Body of pancreas (tissue), 4 donors: Measurements from ENCODE around the gene UNC119B.

Source experiments
- CTCF ChIP-seq, 7 experiments: fragments of 450-650 bp in 4 of 7; fragments of 200-600 bp in 3 of 7; sonication (generic) in 3 of 7; IDR thresholded peaks; one replicate each; pipeline ENCODE4 v1.5.1; 2016 to 2019; ENCODE audit warnings: antibody characterized with exemption in 7 of 7
- POLR2A ChIP-seq, 3 donors: fragments of 450-650 bp; IDR thresholded peaks; one replicate each; pipeline ENCODE4 v1.6.1; 2016; ENCODE audit warnings: antibody characterized with exemption in 3 of 3, mild to moderate bottlenecking in 2 of 3

GRCh38 chr12:120754792-120755191, 44.5 kb downstream of the UNC119B start:
- no peak for TF ChIP-seq CTCF (IDR thresholded peaks at IDR 0.05)
- no peak for TF ChIP-seq POLR2A (IDR thresholded peaks at IDR 0.05)
